ENCODE measurements around the gene GABRB3.

Gene GABRB3

DNA sequence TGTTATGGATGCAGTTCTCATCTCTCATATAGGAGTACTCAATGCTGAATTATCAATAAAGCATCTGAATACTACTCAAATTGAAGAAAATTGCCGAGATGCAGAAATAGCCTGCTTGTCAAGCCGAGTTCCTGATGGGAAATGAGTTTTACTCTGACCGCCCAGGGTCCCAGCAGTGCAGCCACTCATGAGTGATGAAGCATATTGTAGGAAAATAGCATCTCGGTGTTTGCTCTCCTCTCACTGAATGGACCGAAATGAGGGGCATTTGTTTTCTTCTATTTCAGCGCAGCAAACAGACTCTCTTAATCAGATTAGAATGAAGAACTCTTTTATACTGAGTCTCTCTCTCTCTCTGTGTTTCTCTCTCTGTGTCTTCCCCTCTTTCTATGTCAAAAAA lies 190.0 kb downstream of the GABRB3 start:
- Mint-ChIP-seq H3K36me3 (no peaks in the 10 kb centered on the region), H3K4me1 (no peaks in the 10 kb centered on the region), H3K27ac (no peak overlapping the region), H3K9me3 (no peaks in the 10 kb centered on the region), H3K27me3 (no peaks in the 10 kb centered on the region), H3K4me3 (no peak overlapping the region)

DNA sequence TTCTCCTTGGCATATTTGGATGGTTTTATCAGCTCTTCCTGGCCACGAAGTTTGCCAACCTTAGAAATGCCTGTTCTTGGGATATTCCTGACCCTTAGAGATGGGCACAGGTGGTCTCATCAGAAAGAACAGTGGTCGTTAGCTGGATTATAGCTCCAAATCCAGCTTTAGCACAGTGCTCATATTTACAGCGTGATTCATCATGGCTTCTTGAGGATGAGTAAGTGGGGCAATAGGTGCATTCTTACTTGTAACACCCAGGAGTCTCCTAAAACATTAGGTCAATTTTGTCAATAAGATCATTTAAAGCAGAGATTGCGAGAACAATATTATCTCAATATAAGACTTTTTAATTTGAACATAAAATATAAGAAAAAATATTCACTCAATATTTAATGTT lies 191.9 kb downstream of the GABRB3 start:
- H3K4me3 Mint-ChIP-seq, result no peak overlapping the region
- no peaks in the 10 kb centered on the region for H3K27me3 Mint-ChIP-seq
- H3K9me3 Mint-ChIP-seq, result no peaks in the 10 kb centered on the region
- no peak overlapping the region for H3K27ac Mint-ChIP-seq
- H3K4me1 Mint-ChIP-seq, result no peaks in the 10 kb centered on the region
- no peaks in the 10 kb centered on the region for H3K36me3 Mint-ChIP-seq

DNA sequence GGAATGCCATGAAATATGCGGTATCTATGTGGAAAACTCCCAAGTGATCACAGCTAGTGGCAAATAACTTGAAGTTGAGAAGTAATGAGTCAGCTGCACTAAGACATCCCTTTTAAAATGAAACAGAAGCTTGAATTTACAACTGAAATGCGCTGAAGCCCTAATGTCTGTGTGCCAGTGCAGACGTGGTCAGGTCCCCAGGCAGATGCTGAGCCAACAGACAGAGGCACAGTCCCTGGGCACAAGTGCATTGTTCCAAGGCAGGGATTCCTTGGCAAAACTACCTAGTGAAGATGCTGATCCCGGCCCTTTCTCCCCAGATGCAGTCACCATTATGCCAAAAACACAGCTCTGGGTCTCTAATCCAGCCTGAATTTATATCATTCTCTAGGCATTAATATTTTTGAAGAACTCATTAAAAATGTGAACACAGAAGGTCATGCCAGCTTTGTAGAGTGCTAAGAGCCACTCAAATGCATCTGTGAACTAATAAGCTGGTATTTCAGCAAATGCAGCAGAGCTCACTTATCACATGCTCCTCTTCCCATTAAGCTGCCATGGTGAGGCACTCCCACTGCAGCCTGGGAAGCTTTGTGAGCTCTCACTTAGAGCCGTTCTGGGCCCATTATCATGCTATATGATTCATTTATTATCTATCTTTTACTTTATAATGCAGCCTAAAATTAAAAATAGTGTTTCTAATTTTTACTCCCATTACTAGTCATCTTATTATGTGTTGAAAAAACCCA lies 200.1 kb downstream of the GABRB3 start:
- Mint-ChIP-seq H3K4me3 (no peak overlapping the region), H3K9me3 (peaks cover 4% of the 10 kb centered on the region), H3K27me3 (no peaks in the 10 kb centered on the region), H3K4me1 (no peaks in the 10 kb centered on the region), H3K36me3 (no peaks in the 10 kb centered on the region), H3K27ac (no peak overlapping the region)

DNA sequence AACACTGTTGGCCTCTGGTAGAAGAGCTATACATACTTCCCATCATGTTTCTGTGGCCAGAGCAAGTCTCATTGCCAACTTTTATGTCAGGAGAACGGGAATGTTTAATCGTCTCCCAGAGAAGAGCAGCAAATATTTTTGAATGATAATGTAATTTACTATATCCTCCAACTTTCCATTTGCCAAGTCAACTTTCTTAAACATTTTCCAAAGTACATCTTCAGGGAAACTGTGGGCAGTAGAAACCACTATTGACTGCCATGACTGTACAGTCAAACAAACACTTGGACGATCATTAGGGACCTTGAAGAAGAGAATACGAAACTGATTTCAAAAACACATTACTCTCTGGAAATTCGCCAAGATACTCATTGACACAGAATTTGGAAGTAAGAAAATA lies 201.5 kb downstream of the GABRB3 start:
- Mint-ChIP-seq H3K27ac (no peak overlapping the region), H3K4me3 (no peak overlapping the region), H3K36me3 (no peaks in the 10 kb centered on the region), H3K4me1 (no peaks in the 10 kb centered on the region), H3K9me3 (peaks cover 4% of the 10 kb centered on the region), H3K27me3 (no peaks in the 10 kb centered on the region)

DNA sequence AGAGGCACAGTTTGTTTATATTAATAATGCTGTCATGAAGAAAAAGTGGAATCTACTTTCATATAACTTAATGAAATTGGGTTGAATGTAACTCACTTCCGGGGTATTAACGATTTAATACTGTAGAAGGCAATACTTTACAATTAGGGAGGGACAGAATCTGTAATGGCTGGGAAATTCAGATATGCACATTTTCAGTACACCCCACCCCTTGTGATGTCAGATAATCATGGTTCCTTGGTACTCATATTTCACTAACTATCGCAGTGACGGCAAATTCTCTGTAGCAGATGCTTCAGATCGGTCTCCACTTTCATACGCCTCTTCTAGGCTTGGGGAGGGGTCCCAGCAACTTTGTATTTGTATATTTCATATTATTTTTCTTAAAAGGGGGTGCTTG lies 207.3 kb downstream of the GABRB3 start:
- Mint-ChIP-seq H3K27ac (no peak overlapping the region), H3K27me3 (no peaks in the 10 kb centered on the region), H3K36me3 (no peaks in the 10 kb centered on the region), H3K4me3 (no peak overlapping the region), H3K4me1 (no peaks in the 10 kb centered on the region), H3K9me3 (no peaks in the 10 kb centered on the region)

DNA sequence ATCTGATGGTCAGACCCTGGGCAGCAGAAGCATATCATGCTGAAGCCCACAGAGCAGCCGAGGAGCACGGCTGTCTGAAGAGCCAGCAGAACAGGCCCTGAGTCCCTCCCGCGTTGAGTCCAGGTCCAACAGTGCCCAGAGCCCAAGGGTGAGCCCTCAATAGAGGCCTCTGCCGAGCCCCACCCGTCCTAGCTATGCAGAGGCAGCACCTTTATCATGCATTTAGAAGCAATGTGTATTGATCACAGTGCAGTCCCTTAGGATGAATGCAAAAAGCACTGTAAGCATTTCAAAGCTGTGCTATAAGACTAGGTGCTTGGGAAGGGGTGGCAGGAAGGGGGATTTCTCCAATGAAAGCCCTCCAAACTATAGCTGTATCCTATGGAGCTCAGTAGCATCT lies 208.5 kb downstream of the GABRB3 start:
- Mint-ChIP-seq H3K4me1 (no peaks in the 10 kb centered on the region), H3K9me3 (no peaks in the 10 kb centered on the region), H3K27me3 (no peaks in the 10 kb centered on the region), H3K36me3 (no peaks in the 10 kb centered on the region), H3K27ac (no peak overlapping the region), H3K4me3 (no peak overlapping the region)

DNA sequence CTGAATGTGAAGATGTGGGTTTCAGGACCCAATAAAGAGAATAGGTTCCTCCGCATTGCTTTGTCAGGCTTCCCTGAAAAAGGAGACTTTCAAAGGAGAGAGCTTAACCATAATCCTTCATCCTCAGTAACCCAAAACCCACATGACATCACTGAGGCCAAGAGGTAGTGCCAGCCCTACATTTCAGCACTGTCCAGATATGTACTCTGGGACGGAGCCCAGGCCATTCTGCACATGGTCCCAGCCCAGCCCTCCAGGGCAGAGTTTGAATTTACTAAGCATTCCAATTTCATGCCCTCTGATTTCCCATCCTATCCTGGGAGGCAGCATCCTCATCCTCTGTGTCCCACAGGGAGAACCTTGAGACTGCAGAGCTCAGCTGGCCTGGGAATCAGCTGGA lies 210.5 kb downstream of the GABRB3 start:
- Mint-ChIP-seq H3K27ac (no peak overlapping the region), H3K4me3 (no peak overlapping the region), H3K27me3 (no peaks in the 10 kb centered on the region), H3K36me3 (no peaks in the 10 kb centered on the region), H3K4me1 (no peaks in the 10 kb centered on the region), H3K9me3 (no peaks in the 10 kb centered on the region)

DNA sequence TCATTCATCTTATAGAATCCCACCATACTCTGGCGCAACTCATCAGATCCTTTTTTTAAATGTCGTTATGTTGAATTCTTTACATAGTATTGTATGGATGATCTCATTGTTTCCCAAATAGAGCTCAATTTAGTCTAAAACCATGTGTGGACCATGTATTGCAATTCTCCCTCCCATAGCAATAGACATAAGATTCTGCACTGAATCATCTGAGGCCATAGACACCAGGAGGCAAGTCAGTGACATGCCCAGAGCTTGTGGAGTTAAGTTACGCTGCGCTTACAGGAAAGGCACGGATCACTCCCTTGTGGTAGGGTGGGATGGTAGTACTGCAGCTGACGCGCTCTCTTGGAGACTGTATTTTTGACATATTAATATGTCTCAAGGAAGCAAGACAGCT lies 211.0 kb downstream of the GABRB3 start:
- Mint-ChIP-seq H3K27me3 (no peaks in the 10 kb centered on the region), H3K36me3 (no peaks in the 10 kb centered on the region), H3K27ac (no peak overlapping the region), H3K4me3 (no peak overlapping the region), H3K9me3 (no peaks in the 10 kb centered on the region), H3K4me1 (no peaks in the 10 kb centered on the region)

DNA sequence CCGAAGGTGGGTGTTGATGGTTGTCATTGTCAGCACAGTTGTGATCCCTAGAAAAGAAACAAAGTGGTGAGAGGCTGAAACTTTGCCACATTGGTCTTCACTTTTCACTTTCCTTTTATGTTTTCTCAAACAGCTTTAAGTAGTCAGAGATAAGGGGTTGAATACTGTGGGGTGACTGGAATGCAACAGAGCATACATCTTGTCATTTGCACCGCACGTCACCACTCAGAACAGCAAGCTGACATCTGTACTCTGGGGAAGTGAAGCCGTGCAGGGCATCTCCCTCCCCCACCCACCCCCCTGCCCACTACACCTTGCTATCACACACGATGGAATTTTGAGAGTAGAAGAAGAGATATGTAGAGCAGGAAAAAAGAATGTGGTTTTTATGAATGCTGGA lies 211.7 kb downstream of the GABRB3 start:
- Mint-ChIP-seq H3K4me1 (no peaks in the 10 kb centered on the region), H3K36me3 (no peaks in the 10 kb centered on the region), H3K4me3 (no peak overlapping the region), H3K27me3 (no peaks in the 10 kb centered on the region), H3K9me3 (no peaks in the 10 kb centered on the region), H3K27ac (no peak overlapping the region)

DNA sequence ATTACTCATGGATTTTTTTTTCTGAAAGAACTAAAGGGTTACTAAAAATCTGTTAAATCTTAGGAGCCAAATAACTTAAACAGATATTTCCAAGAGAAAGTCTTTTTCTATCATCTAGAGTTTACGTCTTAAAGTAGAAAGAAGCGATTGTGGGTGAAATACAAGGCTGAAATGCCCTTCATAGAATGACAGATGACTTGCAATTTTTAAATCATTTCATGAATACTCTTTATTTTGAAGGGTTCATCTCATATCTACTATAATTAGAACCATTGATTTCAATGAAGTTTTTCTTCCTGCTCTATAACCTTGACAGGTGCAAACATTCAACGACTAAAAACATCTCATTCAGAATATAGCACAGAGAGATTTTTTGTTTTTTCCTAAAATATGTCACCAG lies 217.0 kb downstream of the GABRB3 start:
- H3K9me3 Mint-ChIP-seq, result no peaks in the 10 kb centered on the region
- no peak overlapping the region for H3K4me3 Mint-ChIP-seq
- no peaks in the 10 kb centered on the region for H3K27me3 Mint-ChIP-seq
- no peaks in the 10 kb centered on the region for H3K4me1 Mint-ChIP-seq
- H3K27ac Mint-ChIP-seq, result no peak overlapping the region
- H3K36me3 Mint-ChIP-seq, result no peaks in the 10 kb centered on the region

DNA sequence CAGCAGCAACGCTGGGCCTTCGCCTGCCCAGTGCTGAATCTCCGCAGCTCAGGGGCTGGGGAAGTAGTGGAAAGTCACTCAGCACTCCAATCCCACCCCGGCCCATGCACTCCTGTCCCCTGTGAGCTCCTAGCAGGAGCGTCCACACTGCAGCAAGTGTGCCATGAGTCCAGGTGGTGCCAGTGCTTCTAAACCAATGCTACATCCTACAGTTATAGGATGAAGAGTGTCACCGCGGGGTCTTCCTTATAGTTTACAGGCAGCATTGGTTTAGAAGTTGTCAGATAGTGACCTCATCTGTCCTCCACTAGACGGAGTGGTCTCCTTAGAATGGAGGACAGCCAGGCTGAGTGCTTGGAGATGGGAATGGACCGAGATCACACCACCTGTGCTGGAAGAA lies 221.4 kb downstream of the GABRB3 start:
- H3K4me3 Mint-ChIP-seq, result no peak overlapping the region
- peaks cover 21% of the 10 kb centered on the region for H3K9me3 Mint-ChIP-seq

DNA sequence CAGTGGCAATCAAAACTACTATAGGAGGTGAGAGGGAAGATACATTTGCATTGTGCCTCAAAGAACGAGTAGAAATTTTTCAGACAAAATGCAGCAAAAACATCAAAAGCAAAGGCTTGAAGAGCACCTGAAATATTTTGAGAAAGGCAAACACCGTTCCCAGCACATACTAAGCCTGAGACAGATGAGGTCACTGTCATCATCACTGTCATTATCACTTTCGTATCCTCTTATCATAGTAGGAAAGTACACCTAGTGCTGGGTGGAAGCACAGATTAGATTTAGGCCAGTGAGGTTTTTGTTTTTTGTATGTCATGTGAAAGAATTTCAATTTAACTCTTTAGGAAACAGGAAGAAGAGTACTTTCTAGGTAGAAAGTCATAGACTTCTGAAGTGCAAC lies 222.0 kb downstream of the GABRB3 start:
- peaks cover 21% of the 10 kb centered on the region for H3K9me3 Mint-ChIP-seq
- H3K27me3 Mint-ChIP-seq, result no peaks in the 10 kb centered on the region
- H3K27ac Mint-ChIP-seq, result no peak overlapping the region
- no peak overlapping the region for H3K4me3 Mint-ChIP-seq
- H3K36me3 Mint-ChIP-seq, result no peaks in the 10 kb centered on the region
- no peaks in the 10 kb centered on the region for H3K4me1 Mint-ChIP-seq

More for the DNA sequence above, 221.4 kb downstream of the GABRB3 start:
- Mint-ChIP-seq H3K36me3 (no peaks in the 10 kb centered on the region), H3K27me3 (no peaks in the 10 kb centered on the region), H3K4me1 (no peaks in the 10 kb centered on the region), H3K27ac (no peak overlapping the region)

DNA sequence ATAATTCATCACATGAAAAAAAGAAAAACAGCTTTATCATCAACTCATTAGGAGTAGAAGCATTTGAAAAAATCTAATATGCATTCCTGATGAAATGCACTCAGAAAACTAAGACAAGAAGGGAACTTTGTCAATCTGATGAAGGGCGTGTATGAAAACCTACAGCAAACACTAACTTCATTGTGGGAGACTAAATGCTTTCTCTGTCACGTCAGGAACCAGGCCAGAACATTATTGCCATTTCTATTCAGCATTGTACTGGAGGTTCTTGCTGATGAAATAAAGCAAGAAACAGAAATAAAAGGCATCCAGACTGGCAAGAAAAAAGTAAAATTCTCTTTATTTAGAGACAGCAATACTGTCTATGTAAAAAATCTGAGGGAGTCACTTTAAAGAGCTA lies 235.2 kb downstream of the GABRB3 start:
- Mint-ChIP-seq H3K4me1 (no peaks in the 10 kb centered on the region), H3K4me3 (no peak overlapping the region), H3K27me3 (no peaks in the 10 kb centered on the region), H3K36me3 (no peaks in the 10 kb centered on the region), H3K27ac (no peak overlapping the region), H3K9me3 (peaks cover 6% of the 10 kb centered on the region)

DNA sequence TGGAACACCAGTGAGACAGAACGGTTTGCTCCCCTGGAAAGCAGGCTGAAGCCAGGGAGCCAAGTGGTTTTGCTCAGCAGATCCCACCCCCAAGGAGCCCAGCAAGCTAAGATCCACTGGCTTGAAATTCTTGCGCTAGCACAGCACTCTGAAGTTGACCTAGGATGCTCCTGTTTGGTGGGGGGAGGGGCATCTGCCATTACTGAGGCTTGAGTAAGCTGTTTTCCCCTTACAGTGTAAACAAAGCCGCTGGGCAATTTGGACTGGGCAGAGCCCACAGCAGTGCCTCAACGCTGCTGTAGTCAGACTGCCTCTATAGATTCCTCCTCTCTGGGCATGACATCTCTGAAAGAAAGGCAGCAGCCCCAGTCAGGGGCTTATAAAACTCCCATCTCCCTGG lies 241.4 kb downstream of the GABRB3 start:
- H3K36me3 Mint-ChIP-seq, result no peaks in the 10 kb centered on the region
- H3K9me3 Mint-ChIP-seq, result peaks cover 11% of the 10 kb centered on the region
- no peaks in the 10 kb centered on the region for H3K27me3 Mint-ChIP-seq
- H3K4me3 Mint-ChIP-seq, result no peak overlapping the region
- no peaks in the 10 kb centered on the region for H3K4me1 Mint-ChIP-seq
- no peak overlapping the region for H3K27ac Mint-ChIP-seq

DNA sequence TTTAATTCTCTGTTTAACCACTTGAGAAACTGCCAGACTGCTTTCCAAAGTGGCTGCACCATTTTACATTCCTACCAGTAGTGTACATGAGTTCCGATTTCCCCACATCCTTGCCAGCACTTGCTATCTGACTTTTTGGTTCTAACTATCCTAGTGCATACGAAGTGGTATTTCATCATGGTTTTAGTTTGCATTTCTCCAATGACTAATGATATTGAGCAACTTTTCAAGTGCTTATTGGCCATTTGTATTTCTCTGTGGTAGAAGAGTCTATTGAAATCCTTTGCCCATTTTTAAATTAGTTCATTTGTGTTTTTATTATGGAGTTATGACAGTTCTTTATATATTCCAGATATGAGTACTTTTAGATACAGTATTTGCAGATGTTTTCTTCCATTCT lies 247.8 kb downstream of the GABRB3 start:
- Mint-ChIP-seq H3K4me1 (no peaks in the 10 kb centered on the region), H3K4me3 (no peak overlapping the region), H3K9me3 (peaks cover 17% of the 10 kb centered on the region), H3K27ac (no peak overlapping the region), H3K36me3 (no peaks in the 10 kb centered on the region), H3K27me3 (no peaks in the 10 kb centered on the region)

DNA sequence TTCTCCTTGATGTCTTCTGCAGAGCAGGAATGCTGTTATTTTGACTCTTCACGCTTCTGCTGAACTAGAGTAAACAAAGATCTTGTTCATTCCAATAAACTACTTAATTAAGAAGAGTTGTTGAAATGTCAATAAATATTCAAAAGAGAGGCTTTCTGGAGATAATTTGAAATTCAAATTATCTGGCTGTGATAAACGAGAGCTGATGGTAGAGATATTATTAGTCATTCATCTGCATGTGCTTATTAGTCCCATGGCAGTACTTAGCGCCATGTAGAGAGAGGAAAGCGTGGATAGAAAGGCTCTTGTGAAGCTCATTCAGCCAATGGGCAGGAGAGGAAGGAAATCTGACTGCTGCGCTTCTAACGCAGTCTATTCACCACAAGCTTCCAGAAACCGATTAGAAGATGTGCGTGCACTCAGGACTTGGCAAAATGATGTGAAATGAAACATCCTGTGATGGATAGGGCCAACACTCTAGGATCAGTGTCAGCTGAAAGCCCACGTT lies 251.1 kb downstream of the GABRB3 start:
- Mint-ChIP-seq H3K36me3 (no peaks in the 10 kb centered on the region), H3K9me3 (peaks cover 13% of the 10 kb centered on the region), H3K27me3 (no peaks in the 10 kb centered on the region), H3K4me1 (no peaks in the 10 kb centered on the region), H3K27ac (no peak overlapping the region), H3K4me3 (no peak overlapping the region)

DNA sequence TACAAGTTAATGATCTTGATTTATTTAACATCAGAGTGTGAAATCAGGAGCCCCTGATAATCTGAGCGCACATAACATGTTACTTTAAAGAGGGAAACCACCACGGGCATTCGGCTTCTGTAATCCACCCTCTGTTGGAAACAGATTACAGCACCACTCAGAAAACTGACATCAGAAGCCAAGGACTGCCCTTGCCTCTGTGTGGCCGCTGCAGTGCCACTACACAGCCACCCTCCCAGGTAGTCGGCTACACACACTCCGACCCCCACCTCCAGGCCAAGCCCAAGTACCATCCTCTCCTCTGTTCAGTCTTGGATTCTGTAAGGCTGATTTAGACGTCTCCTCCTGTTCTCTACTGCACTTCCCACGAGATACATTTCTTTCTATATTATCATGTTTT lies 251.7 kb downstream of the GABRB3 start:
- Mint-ChIP-seq H3K9me3 (peaks cover 13% of the 10 kb centered on the region), H3K27ac (no peak overlapping the region), H3K27me3 (no peaks in the 10 kb centered on the region), H3K4me3 (no peak overlapping the region), H3K36me3 (no peaks in the 10 kb centered on the region), H3K4me1 (no peaks in the 10 kb centered on the region)
